ENCODE data around the gene DMRT1. TPM values are rescaled to one million over a fixed set of nuclear protein-coding genes. Genes with fewer than 3 reads are reported as not detected.
A peak's percentile ranks its signal among the peaks of the same experiment; 100 is the strongest.

The DMRT1 gene
- total RNA-seq, 4 donors from 2014 or later = not detected

- TF ChIP-seq CTCF (IDR thresholded peaks at IDR 0.05) (no peak), POLR2A (IDR thresholded peaks at IDR 0.05) (no peak)
- intact Hi-C loops (cut with DNase I; ENCODE audit: low total_unique reads) = no loop called here
- Histone ChIP-seq H3K27me3 (peaks cover 15 to 87% of the 10 kb centered on the region in 2 donors), H3K4me1 (peaks cover 0 to 14% of the 10 kb centered on the region in 2 donors), H3K36me3 (no peaks in the 10 kb centered on the region), H3K4me3 (peak within 1 kb of the TSS in 1 of 2 donors; percentile 18), H3K27ac (no peak within 1 kb of the TSS), H3K9me3 (no peaks in the 10 kb centered on the region)
- DNase-seq = no peak
These were observed 134.9 kb downstream of the DMRT1 start, which contains the start of gene DMRT3 for GRCh38 chr9:976258-976942. TSS of gene DMRT3 (plus strand) at chr9:976655. CDS start at chr9:977002, 347 bp downstream.

GRCh38 chr9:976943-977837 is 135.7 kb downstream of the DMRT1 start:
- Histone ChIP-seq H3K4me3 (peak overlapping the region in 1 of 2 donors; percentile 18), H3K4me1 (peaks cover 0 to 10% of the 10 kb centered on the region in 2 donors), H3K36me3 (no peaks in the 10 kb centered on the region), H3K9me3 (no peaks in the 10 kb centered on the region), H3K27ac (no peak overlapping the region), H3K27me3 (peaks cover 11 to 80% of the 10 kb centered on the region in 2 donors)
- no peak for DNase-seq
- TF ChIP-seq CTCF (IDR thresholded peaks at IDR 0.05) (no peak), POLR2A (IDR thresholded peaks at IDR 0.05) (no peak)
- intact Hi-C loops (cut with DNase I; ENCODE audit: low total_unique reads) = no loop called here

- Histone ChIP-seq H3K9me3 (no peaks in the 10 kb centered on the region), H3K27ac (no peak overlapping the region), H3K4me1 (peaks cover 0 to 6% of the 10 kb centered on the region in 2 donors), H3K36me3 (no peaks in the 10 kb centered on the region), H3K4me3 (no peak overlapping the region), H3K27me3 (peaks cover 11 to 78% of the 10 kb centered on the region in 2 donors)
- TF ChIP-seq POLR2A (IDR thresholded peaks at IDR 0.05) = no peak
- TF ChIP-seq CTCF (IDR thresholded peaks at IDR 0.05) = no peak
- DNase-seq = no peak
- intact Hi-C loops (cut with DNase I; ENCODE audit: low total_unique reads) = no loop called here
These were observed 136.6 kb downstream of the DMRT1 start for GRCh38 chr9:977838-978830.

GRCh38 chr9:979983-980382 is 138.5 kb downstream of the DMRT1 start:
- H3K9me3 ChIP-seq = no peaks in the 10 kb centered on the region
- H3K36me3 ChIP-seq = no peaks in the 10 kb centered on the region
- DNase-seq = no peak
- H3K27me3 ChIP-seq = peaks cover 11 to 77% of the 10 kb centered on the region in 2 donors
- TF ChIP-seq CTCF (IDR thresholded peaks at IDR 0.05) (no peak), POLR2A (IDR thresholded peaks at IDR 0.05) (no peak)
- no peak overlapping the region for H3K4me3 ChIP-seq
- H3K4me1 ChIP-seq = peaks cover 0 to 6% of the 10 kb centered on the region in 2 donors
- intact Hi-C loops (cut with DNase I; ENCODE audit: low total_unique reads) = no loop called here
- no peak overlapping the region for H3K27ac ChIP-seq

Data from uterus (tissue), 4 donors.